22Rv1 (cell line): ENCODE measurements around the gene DAP3.

Source experiments
- CTCF ChIP-seq: fragments of 450-650 bp; IDR thresholded peaks from 2 replicates; pipeline ENCODE4 v1.5.1; 2017; ENCODE audit warnings: mild to moderate bottlenecking
- ZFX ChIP-seq: fragments of 450-650 bp; IDR thresholded peaks from 2 replicates; pipeline ENCODE4 v1.6.1; 2017; ENCODE audit warnings: antibody characterized with exemption, borderline replicate concordance

DNA sequence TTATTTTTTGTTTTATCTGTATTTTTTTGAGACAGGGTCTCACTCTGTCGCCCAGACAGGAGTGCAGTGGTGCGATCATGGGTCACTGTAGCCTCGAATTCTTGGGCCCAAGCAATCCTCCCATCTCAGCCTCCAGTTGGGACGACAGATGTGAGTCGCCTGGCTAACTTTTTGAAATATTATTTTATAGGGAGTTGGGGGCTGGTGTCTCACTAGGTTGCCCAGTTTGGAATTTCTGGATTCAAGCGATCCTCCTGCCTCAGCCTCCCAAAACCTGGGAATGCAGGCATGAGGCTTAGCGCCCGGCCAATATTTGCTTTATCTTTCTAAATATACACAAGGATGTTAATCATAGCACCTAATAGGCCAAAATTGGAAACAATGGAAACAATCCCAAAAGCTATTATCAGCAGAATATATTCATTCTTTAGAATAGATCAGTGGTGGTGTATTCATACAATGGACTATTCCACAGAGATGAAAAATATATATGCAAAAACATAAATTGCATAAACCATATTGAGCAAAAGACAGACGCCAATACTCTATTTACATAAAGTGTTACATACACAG, 55.9 kb downstream of the DAP3 start:
- TF ChIP-seq CTCF (no peak), ZFX (no peak)
